Kidney epithelial cell (primary cell): ENCODE results near the gene IL10. TPM values are rescaled to one million over a fixed set of nuclear protein-coding genes. Genes with fewer than 3 reads are reported as not detected.

ENCODE experiments used
- DNase-seq: peaks from one replicate; pipeline ENCODE4 v3.0.0-alpha.2; 2010; ENCODE audit warnings: low read depth
- H3K27me3 ChIP-seq: 2 replicates; pipeline ENCODE4 v1.6.0; 2011; ENCODE audit warnings: low read length; ENCODE audit not compliant: control insufficient read depth, insufficient read depth
- H3K36me3 ChIP-seq: 2 replicates; pipeline ENCODE4 v1.5.1; 2011; ENCODE audit warnings: low read length; ENCODE audit not compliant: control insufficient read depth, insufficient read depth
- H3K4me3 ChIP-seq: 2 replicates; pipeline ENCODE4 v1.5.1; 2011; ENCODE audit warnings: low read depth, mild to moderate bottlenecking, control low read depth, low read length
- CTCF ChIP-seq: IDR thresholded peaks from 2 replicates; pipeline ENCODE4 v1.5.1; 2011; ENCODE audit warnings: mild to moderate bottlenecking, moderate library complexity, low read length, control low read depth, inconsistent platforms; ENCODE audit not compliant: insufficient read depth, poor library complexity, severe bottlenecking
- total RNA-seq: library from RNA; depleted of rRNA; stranded (reverse); fragments of >200 nt; gene quantifications from 2 replicates; pipeline ENCODE4 v1.2.3, GENCODE V29; 2015

The IL10 gene
- total RNA-seq, result not detected in 2 replicates

- no peak for DNase-seq
- Histone ChIP-seq H3K4me3 (no peak within 1 kb of the TSS), H3K27me3 (peaks cover 10% of the 10 kb centered on the region), H3K36me3 (no peaks in the 10 kb centered on the region)
- no peak for TF ChIP-seq CTCF
These were observed at the start of gene IL10 for GRCh38 chr1:206772243-206772937. TSS of gene IL10 (minus strand) at chr1:206772494. CDS start at chr1:206772435, 59 bp downstream.

GRCh38 chr1:206821493-206821892 is 49.2 kb upstream of the IL10 start:
- Histone ChIP-seq H3K4me3 (no peak overlapping the region), H3K27me3 (no peaks in the 10 kb centered on the region), H3K36me3 (no peaks in the 10 kb centered on the region)
- no peak for DNase-seq
- TF ChIP-seq CTCF, result no peak

GRCh38 chr1:206816390-206817287 is 44.3 kb upstream of the IL10 start:
- H3K36me3 ChIP-seq, result no peaks in the 10 kb centered on the region
- no peak for TF ChIP-seq CTCF

GRCh38 chr1:206814716-206815341 is 42.5 kb upstream of the IL10 start:
- Histone ChIP-seq H3K36me3 (no peaks in the 10 kb centered on the region), H3K27me3 (no peaks in the 10 kb centered on the region), H3K4me3 (no peak overlapping the region)
- no peak for TF ChIP-seq CTCF
- peak; percentile 64 for DNase-seq

More at GRCh38 chr1:206816390-206817287, 44.3 kb upstream of the IL10 start:
- Histone ChIP-seq H3K4me3 (no peak overlapping the region), H3K27me3 (no peaks in the 10 kb centered on the region)
- DNase-seq, result no peak

DNA sequence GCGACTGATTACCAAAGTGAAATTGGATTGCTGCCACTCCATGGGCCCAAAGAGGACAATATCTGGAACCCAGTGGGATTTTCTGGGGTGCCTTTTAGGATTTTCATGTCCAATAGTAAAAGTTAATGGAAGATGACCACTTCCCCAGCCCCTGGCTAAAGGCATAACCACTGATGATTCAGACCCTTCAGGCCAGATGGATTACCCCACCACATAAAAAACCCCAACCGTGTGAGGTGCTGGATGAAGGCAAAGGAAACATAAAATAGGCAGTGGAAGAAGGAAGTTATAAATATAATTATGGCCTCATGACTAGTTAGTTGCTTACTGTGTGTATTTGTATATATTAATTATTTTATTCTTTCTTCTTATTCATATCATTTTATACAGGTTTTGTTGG is 40.2 kb upstream of the IL10 start:
- TF ChIP-seq CTCF, result no peak
- DNase-seq, result no peak
- no peaks in the 10 kb centered on the region for H3K36me3 ChIP-seq
- H3K4me3 ChIP-seq, result no peak overlapping the region
- peaks cover 2% of the 10 kb centered on the region for H3K27me3 ChIP-seq
